NCI-H2107 treated with DMSO at 0.1 percent for 48 hours (cell line): ENCODE results near the gene NOL9.
"Not testable (repeated sequence)": the region's sequence is repeated elsewhere in the genome, so short reads cannot be mapped to it uniquely, and the experiment has no call there.

ENCODE experiments used
- DNase-seq: peaks from one replicate; lab custom pipeline; 2025; ENCODE audit not compliant: unreplicated experiment; lab: John Stamatoyannopoulos, UW

NOL9 gene

DNA sequence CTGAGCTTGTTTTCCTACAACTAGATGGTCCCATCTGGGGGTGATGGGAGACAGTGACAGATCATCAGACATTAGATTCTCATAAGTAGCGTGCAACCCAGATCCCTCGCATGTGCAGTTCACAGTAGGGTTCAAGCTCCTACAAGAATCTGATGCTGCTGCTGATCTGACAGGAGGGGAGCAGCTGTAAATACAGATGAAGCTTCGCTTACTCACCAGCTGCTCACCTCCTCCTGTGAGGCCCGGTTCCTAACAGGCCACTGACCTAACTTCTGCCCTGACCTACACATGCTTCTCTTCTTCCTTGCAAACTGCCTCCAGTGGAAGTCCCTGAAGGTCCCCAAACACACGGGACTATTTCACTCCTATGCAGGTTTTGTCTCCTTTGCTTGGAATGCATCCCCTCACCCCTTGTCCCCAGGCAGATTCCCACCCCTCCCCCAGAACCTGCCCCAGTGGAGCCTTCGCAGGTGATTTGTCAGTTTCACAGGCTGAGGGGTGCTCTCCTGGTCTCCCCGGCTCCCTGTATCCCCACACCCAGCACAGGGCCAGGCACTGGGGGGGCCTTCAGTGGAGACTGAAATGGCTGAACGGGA, 19.8 kb upstream of the NOL9 start:
- no peak for DNase-seq

DNA sequence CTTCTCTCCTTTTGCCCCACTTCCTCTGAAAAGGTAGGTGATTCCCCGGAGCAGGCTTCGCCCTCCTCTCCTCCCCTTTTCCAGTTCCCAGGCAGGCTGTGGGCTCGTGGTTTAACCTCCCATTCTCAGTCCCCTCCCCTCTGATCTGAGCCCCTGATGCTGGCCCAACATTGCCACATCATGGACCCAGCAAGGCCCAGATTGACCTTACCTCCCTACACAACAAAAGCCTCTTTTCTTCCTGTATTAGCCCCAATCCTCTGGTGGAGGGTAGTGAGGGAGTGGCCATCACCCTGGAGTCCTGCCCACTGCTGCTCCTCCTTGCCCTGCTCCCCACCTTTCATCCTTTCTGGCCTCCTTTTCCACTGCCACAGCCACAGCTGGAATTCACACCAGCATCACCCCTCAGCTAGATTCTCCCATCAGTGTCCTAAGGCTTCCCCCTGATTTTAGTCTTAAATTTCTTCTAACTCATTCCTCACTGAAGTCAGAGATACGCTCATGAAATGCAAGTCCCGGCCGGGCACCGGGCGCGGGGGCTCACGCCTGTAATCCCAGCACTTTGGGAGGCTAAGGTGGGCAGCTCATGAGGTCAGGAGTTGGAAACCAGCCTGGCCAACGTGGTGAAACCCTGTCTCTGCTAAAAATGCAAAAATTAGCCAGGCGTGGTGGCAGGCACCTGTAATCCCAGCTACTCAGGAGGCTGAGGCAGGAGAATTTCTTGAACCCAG, 18.5 kb upstream of the NOL9 start:
- no peak for DNase-seq

DNA sequence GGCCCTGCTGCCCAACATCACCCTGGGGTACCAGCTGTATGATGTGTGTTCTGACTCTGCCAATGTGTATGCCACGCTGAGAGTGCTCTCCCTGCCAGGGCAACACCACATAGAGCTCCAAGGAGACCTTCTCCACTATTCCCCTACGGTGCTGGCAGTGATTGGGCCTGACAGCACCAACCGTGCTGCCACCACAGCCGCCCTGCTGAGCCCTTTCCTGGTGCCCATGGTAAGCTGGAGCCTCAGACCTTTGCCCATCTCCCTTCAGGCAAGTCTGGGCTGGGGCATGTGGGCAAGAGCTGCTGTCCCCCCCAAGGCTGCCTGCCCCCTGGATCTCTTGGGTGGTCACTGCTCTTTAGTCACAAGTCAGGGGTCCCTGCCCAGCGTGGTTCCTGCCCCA, 16.7 kb upstream of the NOL9 start:
- DNase-seq: no peak

DNA sequence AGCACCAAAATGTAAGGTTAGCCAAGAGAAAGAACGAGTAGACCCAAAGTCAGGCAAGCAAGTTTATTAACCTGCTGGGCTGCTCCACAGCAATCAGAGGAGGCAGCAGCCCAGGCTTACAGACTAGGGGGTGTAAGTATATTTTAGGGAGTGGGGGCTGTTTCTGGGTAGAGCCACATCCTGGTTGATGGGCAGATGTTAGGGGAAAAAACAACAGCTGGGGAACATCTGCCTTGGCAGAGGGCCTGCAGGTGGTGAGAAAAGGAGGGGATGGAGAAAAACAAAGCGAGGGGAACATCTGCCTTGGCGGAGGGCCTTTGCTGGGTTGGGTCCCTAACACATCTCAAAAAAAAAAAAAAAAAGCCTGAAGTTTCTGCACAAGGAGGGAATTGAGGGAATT, 15.8 kb upstream of the NOL9 start:
- no peak for DNase-seq

- no peak for DNase-seq
These were observed 14.7 kb upstream of the NOL9 start for GRCh38 chr1:6569033-6569432.

- DNase-seq: no peak
These were observed 6.0 kb upstream of the NOL9 start for GRCh38 chr1:6560267-6560666.

DNA sequence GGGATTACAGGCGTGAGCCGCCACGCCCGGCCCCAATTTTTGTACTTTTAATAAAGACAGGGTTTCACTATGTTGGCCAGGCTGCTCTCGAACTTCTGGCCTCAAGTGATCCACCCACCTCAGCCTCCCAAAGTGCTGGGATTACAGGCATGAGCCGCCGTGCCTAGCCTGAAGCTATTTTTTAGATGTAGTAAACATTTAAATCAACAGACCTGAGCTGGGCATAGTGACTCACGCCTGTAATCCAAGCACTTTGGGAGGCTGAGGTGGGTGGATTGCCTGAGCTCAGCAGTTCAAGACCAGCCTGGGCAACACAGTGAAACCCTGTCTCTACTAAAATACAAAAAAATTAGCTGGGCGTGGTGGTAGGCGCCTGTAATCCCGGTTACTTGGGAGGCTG, 4.8 kb upstream of the NOL9 start:
- not testable (repeated sequence) for DNase-seq

DNA sequence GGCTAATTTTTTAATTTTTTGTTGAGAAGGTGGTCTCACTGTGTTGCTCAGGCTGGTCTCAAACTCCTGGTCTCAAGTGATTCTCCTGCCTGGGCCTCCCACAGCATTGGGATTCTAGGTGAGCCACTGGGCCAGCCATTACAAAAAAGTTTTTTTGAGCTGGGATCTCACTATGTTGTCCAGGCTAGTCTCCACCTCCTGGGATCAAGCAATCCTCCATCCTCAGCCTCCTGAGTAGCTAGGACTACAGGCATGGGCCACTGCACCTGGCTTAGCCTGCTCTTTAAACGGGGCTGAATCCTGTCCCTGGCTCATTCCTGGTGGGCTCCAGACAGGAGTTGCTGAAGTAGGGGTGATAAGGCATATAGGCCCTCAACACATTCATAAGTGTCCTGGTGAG, 3.3 kb upstream of the NOL9 start:
- DNase-seq: no peak

GRCh38 chr1:6554907-6555778, 830 bp upstream of the NOL9 start, which contains the start of gene TAS1R1:
Gene TAS1R1, plus strand, starts transcription at chr1:6555307. Its CDS starts 67 bp downstream, at chr1:6555374.
- no peak for DNase-seq

DNA sequence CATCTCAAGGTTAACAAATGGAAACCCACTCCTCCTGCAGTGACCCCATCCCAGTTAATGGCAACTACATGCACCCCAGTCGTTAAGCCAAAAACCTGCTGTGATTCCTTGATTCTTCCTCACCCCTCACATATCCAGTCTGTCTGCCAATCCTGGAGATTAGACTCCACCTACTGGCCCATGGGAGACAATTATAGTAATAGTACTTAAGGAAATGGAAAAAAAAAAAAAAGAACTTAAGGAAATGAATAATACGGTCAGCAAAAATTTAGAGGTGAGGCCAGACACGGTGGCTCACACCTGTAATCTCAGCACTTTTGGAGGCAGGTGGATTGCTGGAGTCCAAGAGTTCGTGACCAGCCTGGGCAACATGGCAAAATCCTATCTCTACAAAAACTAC, 7.0 kb downstream of the NOL9 start:
- DNase-seq: no peak

DNA sequence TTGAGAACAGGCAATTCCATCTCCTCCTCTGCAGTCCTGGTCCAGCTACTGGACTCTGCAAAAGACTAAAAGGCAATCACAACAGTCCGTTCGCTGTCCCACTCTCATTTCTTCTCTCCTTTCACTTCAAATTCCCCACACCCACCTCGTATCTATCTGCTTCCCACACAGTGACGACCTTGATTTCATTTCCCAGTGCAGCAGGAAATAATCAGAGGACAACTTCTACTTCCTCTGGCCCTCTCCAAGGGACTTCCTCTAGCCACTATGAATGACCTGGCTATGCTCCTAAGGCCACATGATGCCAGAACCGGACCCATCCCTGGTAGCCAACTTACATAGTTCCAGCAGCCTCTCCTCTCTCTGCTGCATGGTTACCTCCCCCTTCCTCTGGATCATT, 8.0 kb downstream of the NOL9 start:
- no peak for DNase-seq

- DNase-seq: no peak
These were observed 8.8 kb downstream of the NOL9 start for GRCh38 chr1:6545276-6546112.

- DNase-seq: no peak
These were observed 9.5 kb downstream of the NOL9 start for GRCh38 chr1:6544831-6545230.

DNA sequence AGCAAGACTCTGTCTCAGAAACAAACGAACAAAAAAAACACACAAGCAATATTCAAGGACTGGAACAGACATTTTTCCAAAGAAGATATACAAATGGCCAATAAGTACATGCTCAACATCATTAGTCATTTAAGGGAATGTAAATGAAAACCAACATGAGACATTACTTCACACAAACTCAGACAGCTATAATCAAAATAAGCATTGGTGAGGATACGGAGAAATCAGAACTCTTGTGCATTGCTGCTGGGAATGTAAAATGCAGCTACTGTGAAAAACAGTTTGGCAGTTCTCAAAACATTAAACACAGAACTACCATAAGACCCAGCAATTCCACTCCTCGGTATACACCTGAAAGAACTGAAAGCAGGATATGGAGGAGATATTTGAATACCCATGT, 15.4 kb downstream of the NOL9 start:
- no peak for DNase-seq

DNA sequence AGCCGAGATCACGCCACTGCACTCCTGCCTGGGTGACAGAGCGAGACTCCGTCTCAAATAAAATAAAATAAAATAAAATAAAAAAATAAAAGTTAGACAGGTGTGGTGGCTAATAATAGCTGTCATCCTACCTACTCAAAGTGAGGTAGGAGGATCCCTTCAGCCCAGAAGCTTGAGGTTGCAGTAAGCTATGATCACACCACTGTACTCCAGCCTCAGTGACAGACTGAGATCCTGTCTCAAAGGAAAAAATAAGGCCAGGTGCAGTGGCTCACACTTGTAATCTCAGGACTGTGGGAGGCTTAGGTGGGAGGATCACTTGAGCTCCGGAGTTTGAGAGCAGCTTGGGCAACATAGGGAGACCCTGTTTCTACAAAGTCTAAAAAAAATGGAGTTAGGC, 18.0 kb downstream of the NOL9 start:
- no peak for DNase-seq

GRCh38 chr1:6535214-6535613, 19.1 kb downstream of the NOL9 start:
- DNase-seq: no peak

DNA sequence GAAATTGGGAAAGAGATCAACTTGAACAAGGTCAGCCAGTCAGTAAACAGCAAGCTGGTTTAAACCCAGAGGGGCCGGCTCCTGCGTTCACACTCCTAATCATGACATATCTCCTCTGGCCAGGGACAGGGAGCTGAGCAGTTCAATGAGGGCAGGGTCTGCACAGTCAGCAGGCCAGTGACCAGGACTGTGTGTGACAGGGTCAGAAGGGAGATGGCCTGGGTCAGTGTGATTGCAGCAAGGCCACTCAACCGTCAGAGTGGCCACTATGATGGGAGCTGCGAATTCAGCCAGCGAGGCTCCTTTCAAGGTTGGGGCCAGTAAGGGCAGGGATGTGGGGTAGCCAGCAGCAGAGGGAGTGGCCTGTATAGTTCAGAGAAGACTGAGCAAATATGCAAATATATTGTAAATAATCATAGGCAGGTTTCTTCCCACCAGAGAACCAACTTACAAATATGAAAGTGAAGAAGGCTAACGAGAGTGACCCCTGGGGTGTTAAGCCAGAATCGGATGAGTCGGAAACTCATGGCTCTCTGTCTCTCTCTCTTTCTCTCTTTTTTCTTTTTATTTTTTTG, 20.0 kb downstream of the NOL9 start:
- no peak for DNase-seq

GRCh38 chr1:6531996-6532395, 22.3 kb downstream of the NOL9 start:
- no peak for DNase-seq

GRCh38 chr1:6530504-6531160, 23.7 kb downstream of the NOL9 start:
- DNase-seq: no peak

DNA sequence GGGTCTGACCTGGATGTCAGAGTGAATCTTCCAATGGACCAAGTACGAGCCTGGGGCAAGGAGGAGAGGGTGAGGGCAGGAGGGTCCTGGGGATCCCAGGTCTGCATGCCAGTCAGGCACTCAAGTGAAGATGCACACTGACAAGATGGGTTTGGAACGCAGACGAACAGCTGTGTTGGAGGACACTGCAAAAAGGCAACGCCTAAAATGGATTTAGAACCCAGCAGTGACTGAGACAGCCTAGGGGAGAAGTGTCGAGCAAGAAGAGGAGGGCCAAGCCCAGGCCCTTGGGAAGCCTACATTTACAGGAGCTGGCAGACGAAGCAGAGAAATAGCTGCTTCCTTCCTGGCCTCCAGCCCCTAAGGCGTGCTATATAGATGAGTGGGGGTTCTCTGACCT, 25.8 kb downstream of the NOL9 start:
- no peak for DNase-seq
